Pons (tissue), 1 donor: ENCODE results near the gene CTH.
"Not testable (repeated sequence)": the region's sequence is repeated elsewhere in the genome, so short reads cannot be mapped to it uniquely, and the experiment has no call there.

Experiments used
- DNase-seq: peaks from one replicate; pipeline ENCODE4 v3.0.0-alpha.2; 2016; ENCODE audit warnings: low spot score

The CTH gene

DNA sequence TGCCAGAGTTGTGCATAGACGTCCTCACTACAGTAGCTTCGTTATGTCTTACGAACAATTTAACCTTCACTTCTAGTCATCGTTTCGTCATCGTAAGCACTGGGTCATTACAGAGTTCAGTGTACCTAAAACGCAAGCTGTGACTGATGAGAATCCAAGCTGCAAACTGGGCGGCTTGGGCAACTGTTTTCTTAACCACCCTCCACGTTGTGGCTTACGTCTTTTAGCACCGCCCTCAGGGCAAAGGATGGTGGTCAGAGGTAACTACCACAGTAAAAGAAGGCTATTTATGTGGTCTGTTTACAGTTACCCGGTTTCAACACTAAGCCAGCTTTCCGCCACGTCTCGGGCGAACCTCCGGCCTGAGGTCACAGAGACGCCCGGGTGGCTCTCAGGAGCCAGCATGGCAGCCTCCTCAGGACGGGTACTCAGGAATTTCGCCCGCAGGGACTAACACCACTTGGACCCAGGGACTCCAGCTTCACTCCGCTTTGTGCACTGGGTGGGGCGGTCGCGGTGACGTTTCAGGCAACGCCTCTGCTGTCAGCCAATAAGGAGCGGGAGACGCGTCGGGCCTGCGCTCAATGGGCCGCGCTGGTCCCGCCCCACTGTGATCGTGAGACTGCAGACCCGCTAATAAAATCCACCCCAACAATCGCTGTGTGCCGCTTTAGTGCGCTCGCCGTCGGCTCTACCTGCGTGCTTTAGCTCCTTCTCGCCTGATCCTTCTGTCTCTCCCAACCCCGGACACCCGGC, at the start of gene CTH:
Gene CTH (plus strand): TSS at position 665 of the 756 bp plus-strand sequence. CDS start 148 bp downstream, outside the sequence.
- peak; percentile 97 for DNase-seq

DNA sequence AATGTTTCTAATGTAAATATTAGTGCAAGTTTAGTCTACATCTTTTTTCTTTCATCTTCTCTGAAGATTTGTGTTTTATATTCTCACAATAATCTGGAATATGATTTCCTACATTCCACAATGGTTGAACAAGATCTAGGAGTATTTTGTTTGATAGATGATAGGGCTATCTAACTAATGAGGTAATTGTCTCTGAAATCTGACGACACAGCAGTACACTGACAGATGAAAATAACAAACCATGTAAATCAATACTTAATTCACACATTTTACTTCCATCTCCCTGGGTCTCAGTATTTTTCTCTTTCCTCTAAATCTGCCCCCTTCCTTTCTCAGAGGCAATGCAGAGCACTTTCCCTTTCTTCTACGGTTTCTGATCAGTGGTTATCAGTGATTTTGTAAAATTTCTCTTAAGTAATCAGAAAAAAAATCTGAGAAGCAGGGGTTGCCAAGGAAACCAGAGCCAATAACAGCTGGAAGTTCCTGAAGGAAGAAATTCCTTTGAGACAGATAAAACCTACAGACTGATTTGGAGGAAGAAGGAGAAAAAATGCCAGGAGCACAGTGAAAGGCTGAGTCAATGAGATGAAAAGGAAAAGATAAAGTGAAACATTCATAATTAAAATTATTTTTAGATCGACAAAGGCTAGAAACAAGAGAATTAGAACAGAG, 49.2 kb upstream of the CTH start:
- DNase-seq, result no peak

DNA sequence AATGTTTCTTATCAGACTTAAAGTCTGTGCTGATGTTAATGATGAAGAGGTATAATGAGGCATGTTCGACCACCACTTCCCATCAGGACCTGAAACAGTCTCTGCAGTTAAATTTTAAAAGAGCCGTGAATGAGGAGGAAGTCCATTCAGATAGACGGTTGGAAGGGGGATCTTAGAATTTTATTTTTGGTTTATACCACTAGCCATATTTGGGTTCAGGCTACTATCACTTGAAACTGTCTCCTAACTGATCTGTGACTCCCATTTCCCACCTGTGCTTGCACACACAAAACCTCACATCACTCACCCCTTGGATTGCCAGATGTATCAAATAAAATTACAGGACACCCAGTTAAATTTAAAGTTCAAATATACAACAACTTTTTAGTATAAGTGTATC, 46.6 kb upstream of the CTH start:
- no peak for DNase-seq

DNA sequence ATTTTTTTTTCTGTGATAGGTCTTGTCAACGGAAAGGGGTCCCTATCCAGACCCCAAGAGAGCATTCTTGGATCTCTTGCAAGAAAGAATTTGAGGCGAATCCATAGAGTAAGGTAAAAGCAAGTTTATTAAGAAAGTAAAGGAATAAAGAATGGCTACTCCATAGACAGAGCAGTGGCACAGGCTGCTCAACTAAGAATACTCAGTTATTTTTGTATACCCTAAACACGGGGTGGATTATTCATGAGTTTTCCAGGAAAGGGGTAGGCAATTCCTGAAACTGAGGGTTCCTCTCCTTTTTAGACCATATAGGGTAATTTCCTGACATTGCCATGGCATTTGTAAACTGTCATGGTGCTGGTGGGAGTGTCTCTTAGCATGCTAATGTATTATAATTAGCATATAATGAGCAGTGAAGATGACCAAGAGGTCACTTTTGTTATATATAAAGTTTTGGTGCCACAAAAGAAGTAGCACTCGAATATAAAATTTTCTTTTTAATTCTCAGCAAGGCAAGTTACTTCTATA, 44.6 kb upstream of the CTH start:
- not testable (repeated sequence) for DNase-seq

DNA sequence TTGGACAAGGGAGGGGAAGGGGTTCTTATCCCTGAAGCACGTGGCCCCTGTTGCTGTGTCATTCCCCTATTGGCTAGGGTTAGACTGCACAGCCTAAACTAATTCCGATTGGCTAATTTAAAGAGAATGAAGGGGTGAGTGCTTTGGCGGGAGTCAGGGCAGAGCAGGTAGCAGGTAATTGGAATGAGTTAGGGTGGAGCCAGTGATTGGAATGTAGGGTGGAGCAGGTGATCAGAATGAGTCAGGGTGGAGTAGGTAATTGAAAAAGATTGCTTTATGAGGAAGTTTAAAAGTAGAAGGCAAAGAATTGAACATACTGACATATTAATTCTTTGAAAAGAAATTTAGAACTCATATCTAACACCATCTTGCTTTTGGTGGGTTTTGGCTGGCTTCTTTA, 44.1 kb upstream of the CTH start:
- not testable (repeated sequence) for DNase-seq

DNA sequence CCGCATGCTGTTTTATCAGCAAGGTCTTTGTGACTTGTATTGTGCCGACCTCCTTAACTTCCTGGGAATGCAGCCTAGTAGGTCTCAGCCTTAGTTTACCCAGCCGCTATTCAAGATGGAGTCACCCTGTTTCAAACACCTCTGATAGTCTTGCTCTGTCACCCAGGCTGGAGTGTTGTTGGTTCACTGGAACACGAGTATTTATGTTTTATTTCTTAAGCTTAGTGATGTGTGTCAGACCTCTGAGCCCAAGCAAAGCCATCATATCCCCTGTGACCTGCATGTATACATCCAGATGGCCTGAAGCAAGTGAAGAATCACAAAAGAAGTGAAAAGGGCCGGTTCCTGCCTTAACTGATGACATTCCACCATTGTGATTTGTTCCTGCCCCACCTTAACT, 43.7 kb upstream of the CTH start:
- not testable (repeated sequence) for DNase-seq

DNA sequence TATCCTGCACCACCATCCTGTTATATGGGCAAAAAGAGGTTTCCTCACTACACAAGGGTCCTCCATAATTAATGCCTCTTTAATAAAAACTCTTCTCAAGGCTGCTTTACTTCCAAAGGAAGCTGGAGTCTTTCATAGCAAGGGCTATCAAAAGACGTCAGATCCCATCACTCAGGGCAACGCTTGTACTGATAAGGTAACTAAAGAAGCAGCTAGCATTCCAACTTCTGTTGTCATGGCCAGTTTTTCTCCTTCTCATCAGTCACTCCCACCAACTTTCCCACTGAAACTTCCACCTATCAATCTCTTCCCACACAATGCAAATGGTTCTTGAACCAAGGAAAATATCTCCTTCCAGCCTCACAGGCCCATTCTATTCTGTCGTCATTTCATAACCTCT, 39.5 kb upstream of the CTH start:
- DNase-seq, result not testable (repeated sequence)

DNA sequence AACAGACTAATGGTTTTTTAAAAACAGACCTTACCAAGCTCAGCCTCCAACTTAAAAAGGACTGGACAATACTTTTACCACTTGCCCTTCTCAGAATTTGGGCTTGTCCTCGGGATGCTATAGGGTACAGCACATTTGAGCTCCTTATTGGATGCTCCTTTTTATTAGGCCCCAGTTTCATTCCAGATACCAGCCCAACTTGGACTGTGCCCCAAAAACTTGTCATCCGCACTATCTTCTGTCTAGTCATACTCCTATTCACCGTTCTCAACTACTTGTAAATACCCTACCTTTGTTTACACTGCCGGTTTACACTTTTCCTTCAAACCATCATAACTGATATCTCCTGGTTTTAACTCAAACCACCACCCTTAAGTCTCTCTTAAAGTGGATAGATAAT, 38.6 kb upstream of the CTH start:
- DNase-seq, result no peak

DNA sequence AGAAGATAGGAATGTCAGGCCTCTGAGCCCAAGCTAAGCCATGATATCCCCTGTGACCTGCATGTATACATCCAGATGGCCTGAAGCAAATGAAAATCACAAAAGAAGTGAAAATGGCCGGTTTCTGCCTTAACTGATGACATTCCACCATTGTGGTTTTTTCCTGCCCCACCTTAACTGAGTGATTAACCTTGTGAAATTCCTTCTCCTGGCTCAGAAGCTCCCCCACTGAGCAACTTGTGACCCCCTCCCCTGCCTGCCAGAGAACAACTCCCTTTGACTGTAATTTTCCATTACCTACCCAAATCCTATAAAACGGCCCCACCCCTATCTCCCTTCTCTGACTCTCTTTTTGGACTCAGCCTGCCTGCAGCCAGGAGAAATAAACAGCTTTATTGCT, 37.5 kb upstream of the CTH start:
- not testable (repeated sequence) for DNase-seq

DNA sequence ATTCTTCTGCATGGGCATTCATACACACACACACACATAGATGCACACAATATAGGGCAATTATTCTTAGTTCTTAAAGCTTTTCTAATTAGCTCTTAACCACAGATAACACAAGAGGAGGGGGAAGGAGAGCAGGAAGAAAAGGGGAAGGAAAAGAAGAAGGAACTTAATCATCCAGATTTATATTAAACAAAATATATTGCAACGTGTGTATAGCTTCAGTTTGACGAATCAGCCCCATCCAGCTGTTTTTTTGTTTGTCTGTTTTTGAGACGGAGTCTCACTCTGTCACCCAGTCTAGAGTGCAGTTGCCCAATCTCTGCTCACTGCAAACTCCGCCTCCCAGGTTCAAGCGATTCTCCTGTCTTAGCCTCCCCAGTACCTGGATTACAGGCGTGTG, 34.9 kb upstream of the CTH start:
- no peak for DNase-seq

DNA sequence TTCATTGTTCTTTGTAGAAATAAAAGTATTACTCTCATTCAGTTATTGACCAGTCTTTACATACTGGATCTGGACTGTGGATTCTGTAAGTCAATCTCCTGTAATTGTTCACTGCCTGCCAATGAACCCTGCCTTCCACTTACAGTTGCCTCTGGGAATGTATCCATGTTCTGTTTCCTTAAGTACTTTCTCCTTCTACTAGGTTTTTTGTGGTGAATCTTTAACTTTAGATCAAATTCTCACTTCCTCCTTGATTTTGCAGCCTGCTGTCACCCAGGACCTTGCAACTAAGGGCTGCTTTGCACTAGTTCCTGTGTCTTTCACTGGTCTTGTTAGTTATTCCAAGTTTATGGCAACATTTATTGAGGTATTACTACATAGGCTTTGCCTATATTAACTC, 28.4 kb upstream of the CTH start:
- no peak for DNase-seq

DNA sequence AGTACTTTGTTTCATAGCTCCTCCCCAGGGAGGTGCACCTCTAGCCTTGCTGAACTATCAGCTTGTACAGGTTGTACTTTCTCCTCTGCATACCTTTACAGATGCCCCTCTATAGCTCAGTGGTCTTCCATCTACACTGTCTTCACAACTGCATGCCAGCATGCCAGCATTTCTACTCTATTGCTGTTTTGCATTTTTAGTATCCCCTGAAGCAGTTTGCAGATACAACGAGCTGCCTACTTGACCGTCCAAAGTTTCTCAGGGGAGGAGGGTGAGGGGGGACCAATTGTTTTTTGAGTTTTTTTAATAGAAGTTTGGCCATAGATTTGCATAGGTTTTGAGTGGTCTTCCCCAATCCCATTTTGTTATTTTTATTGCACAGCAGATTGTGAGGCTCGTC, 27.6 kb upstream of the CTH start:
- DNase-seq, result no peak

DNA sequence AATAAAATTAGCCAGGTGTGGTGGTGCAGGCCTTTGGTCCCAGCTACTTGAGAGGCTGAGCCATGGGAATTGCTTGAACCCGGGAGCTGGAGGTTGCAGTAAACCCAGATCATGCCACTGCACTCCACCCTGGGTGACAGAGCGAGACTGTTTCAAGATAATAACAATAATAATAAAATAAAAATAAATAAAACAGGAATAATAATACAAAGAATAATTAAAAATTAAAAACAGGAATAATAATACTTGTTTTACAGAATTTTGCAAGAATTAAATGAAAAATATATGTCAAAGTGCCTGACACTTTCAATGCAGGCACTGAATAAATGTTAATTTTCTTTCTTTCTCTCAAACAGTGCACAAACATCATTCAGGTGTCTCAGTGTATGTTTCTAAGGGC, 26.5 kb upstream of the CTH start:
- no peak for DNase-seq

DNA sequence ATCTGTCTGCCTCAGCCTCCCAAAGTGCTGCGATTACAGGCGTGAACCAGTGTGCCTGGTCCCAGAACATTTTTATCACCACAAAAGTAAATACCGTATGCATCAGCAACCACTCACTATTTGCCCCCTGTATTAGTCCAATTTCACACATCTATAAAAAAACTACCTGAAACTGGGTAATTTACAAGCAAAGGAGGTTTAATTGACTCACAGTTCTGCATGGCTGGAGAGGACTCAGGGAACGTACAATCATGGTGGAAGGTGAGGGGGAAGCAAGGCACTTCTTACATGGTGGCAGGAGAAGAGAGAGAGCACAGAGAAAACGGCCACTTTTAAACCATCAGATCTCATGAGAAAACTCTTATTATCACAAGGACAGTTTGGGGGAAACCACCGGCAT, 25.6 kb upstream of the CTH start:
- no peak for DNase-seq

DNA sequence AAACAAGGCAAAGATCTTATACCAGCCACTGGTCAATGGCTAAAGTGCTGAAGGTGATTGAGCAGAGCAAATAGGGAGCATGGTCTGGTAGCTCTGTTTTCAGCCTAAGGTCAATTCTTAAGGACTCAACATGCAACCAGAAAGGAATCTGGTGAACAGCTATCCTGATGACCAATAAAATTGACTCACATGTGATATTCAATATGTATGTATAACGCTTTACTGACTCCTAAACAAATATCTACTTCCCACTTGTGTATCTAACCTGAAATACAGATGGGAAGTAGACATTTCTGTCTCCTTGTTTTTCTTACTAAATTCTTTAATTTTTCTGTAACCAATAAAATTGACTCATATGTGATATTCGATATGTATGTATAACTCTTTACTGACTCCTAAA, 24.9 kb upstream of the CTH start:
- DNase-seq, result no peak

DNA sequence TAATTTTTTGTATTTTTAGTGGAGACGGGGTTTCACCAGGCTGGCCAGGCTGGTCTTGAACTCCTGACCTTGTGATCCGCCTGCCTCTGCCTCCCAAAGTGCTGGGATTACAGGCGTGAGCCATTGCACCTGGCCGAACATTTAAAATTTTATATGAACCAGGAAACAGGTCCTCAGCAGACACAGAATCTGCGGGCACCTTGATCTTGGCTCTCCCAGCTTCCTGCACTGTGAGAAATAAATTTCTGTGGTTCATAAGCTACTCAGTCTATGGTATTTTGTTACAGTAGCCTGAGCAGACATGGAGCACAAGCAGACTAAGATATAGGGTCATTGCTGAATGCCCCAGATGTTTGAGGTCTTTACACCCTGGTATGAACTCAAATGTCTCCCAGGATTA, 23.6 kb upstream of the CTH start:
- no peak for DNase-seq

DNA sequence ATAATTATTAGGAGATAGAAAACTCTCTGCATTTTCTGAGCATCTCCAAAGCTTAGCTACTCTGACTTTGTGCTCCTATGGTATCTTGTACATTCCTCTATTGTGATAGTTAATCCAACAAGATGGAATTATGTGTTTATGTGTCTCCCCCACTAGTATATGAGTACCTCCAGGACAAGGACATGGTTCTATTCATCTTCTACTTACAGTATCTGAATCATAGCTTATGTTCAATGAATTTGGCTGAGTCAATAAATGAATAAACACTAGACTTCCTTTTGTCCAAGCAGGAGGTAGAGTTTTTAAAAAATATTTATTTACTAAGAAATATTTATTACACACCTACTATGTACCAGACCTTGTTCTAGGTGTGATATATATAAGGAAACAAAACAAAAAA, 18.4 kb upstream of the CTH start:
- no peak for DNase-seq

DNA sequence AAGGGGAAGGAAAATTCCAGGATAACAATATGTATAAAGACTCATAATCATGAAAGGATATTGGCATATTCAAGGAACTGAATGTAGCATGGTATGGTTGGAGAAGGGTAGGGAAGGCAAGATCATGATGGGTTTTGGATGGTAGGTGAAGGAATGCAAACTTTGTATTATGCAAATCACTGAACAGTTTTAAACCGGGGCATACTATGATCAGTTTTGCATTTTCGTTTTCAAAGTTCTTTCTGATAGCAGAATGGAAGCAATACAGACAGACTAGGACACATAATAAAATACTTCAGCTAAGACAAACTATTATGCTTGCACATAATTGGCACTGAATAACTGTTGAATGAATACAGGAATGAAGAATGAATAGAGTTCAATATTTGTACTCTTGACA, 14.5 kb upstream of the CTH start:
- no peak for DNase-seq

DNA sequence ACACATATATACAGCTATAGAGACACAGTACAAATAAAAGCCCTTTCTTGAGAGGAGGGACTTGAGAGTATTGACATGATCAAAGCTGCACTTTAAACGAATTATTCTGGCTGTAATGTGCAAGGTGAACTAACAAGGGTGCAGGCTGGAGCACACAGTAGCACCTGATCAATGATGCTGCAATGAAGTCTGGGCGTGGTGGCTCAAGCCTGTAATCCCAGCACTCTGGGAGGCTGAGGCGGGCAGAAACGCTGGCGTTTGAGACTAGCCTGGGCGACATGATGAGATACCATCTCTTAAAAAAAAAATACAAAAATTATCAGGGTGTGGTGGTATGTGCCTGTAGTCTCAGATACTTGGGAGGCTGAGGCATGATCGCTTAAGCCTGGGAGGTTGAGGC, 14.1 kb upstream of the CTH start:
- no peak for DNase-seq

DNA sequence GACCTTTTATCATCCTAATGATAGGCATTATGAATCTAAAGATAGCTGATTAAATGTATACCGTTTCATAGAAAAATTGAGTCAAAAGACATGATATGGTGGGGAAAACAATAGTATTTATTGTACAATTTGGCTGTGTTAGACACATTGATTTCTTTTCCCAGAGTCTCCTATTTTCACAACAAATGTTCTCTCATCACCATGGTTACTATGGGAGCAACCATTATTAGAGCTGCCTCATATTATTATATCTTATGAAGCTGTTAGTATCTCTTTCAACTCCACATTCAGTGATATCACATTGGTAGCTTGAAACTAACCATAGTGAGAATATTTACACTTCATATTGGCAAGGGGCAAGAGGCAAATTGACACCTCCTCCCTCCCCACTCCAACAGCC, 10.7 kb upstream of the CTH start:
- no peak for DNase-seq

DNA sequence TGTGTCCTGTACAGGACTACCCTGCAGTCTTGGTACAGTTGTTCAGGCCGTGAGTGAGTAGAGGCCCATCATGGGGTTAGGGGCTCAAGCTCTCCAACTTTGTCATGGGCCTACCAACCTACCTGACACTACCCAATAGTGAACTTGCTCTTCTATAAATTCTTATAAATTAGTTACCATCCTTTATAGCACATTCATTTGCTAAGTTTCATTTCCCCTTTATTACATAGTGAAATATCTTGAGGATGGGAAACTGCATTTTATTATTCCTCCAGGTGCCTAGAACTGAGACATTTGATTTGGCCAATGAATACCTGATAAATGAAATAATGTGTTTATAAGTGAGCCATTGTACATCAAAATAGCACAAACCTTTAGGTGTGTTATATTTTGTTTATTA, 9.1 kb upstream of the CTH start:
- no peak for DNase-seq

DNA sequence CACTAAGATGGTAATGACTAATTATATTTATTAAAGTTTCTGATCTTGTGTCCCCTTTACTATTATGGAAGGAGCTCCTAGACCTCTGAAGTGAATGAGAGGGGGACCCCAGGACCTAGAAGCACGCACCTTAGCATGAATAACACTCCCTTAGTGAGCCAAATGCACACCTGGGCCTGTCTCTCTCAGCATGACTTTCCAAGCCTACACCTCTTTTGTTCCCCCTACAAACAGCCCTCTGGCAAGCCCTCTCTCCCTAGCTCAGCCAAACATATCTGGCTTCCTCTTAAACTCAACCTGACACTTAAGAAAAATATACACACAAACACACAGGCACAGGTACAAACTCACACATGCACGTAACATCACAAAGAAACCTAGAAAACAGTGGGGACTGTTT, 7.3 kb upstream of the CTH start:
- no peak for DNase-seq

DNA sequence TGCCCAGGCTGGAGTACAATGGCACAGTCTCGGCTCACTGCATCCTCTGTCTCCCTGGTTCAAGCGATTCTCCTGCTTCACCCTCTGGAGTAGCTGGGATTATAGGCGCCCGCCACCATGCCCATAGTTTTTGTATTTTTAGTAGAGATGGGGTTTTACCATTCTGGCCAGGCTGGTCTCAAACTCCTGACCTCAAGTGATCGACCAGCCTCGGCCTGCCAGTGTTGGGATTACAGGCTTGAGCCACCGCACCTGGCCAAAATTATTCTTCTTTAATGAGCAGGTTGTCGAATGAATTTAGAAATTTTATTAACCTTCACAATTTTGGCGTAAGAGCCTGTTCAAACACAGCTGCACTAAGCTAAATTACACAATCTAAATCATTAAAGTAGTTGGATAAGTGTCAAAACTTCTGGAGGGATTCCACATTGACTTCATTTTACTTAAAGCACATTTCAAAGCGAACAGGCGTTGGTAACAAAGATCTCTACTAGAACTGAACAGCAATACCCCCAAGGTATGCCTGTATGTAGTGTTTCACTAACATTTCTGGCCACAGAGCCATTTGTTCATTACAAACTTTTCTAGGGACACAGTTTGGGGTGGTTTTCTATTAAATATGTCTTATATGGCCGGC, 5.2 kb upstream of the CTH start:
- no peak for DNase-seq
